ENCODE data around the gene NOL6.

GRCh38 chr9:33415501-33416038 lies 58.2 kb downstream of the NOL6 start:
- TF ChIP-seq CTCF (IDR thresholded peaks at IDR 0.05; ENCODE audit: low read length) (peak; percentile 96), EZH2phosphoT487 (IDR thresholded peaks at IDR 0.05; ENCODE audit: low read length) (no peak), EZH2 (optimal IDR thresholded peaks at IDR 0.05; ENCODE audit: low read depth, low read length) (no peak)
